Fibroblast of lung (primary cell): ENCODE results near the gene OR52M1. TPM values are rescaled to one million over a fixed set of nuclear protein-coding genes. Genes with fewer than 3 reads are reported as not detected.
A peak's percentile ranks its signal among the peaks of the same experiment; 100 is the strongest.
"Not testable (repeated sequence)": the region's sequence is repeated elsewhere in the genome, so short reads cannot be mapped to it uniquely, and the experiment has no call there.

Experiments
- DNase-seq, 2 donors: peaks; one replicate each; pipeline versions ENCODE4 v3.0.0 to v3.0.0-alpha.2; 2010; ENCODE audit warnings: low read depth in 2 of 2
- H2AFZ ChIP-seq: 2 replicates; pipeline ENCODE4 v1.5.1; 2012; ENCODE audit warnings: low read length, control low read depth, inconsistent platforms
- H3K27ac ChIP-seq: 2 replicates; pipeline ENCODE4 v1.5.1; 2011; ENCODE audit warnings: low read length, control low read depth; ENCODE audit not compliant: insufficient read depth
- H3K27me3 ChIP-seq: 2 replicates; pipeline ENCODE4 v1.5.1; 2011; ENCODE audit warnings: mild to moderate bottlenecking, low read length; ENCODE audit not compliant: control insufficient read depth, insufficient read depth
- H3K36me3 ChIP-seq: 2 replicates; pipeline ENCODE4 v1.5.1; 2011; ENCODE audit warnings: low read length; ENCODE audit not compliant: control insufficient read depth, insufficient read depth
- H3K4me1 ChIP-seq: 2 replicates; pipeline ENCODE4 v1.5.1; 2011; ENCODE audit warnings: low read length; ENCODE audit not compliant: control insufficient read depth, insufficient read depth; ENCODE audit errors: extremely low read depth
- H3K4me2 ChIP-seq: 2 replicates; pipeline ENCODE4 v1.5.1; 2011; ENCODE audit warnings: low read length, control low read depth; ENCODE audit not compliant: insufficient read depth; ENCODE audit errors: extremely low read depth
- H3K4me3 ChIP-seq, 4 experiments: fragments of 200-600 bp in 1 of 4; sonication (generic) in 1 of 4; replicated peaks in 1 of 4; 2 replicates each; pipeline ENCODE4 v1.5.1; 2011 to 2016; ENCODE audit warnings: low read length in 4 of 4, low read depth in 3 of 4, mild to moderate bottlenecking in 3 of 4, control low read depth in 2 of 4, inconsistent platforms in 1 of 4, mixed read lengths in 1 of 4; ENCODE audit not compliant: insufficient read depth in 1 of 4; ENCODE audit errors: control extremely low read depth in 1 of 4
- H3K79me2 ChIP-seq: 2 replicates; pipeline ENCODE4 v1.5.1; 2012; ENCODE audit warnings: mild to moderate bottlenecking, low read length, inconsistent platforms; ENCODE audit not compliant: control insufficient read depth, insufficient read depth
- H3K9ac ChIP-seq: 2 replicates; pipeline ENCODE4 v1.5.1; 2011; ENCODE audit warnings: mild to moderate bottlenecking, low read length, control low read depth; ENCODE audit not compliant: insufficient read depth
- H3K9me3 ChIP-seq: 2 replicates; pipeline ENCODE4 v1.5.1; 2012; ENCODE audit warnings: low read depth, low read length; ENCODE audit not compliant: control insufficient read depth, insufficient read depth
- H4K20me1 ChIP-seq: 2 replicates; pipeline ENCODE4 v1.5.1; 2011; ENCODE audit warnings: low read length; ENCODE audit not compliant: control insufficient read depth, insufficient read depth; ENCODE audit errors: extremely low read depth
- EZH2 ChIP-seq: IDR thresholded peaks from 2 replicates; pipeline ENCODE4 v1.5.1; 2012; ENCODE audit warnings: low read length, control low read depth, mild to moderate bottlenecking; ENCODE audit errors: missing control alignments
- polyA plus RNA-seq, 2 donors: library from polyadenylated mRNA; depleted of rRNA in 1 of 2; stranded (reverse) in 1 of 2; unstranded in 1 of 2; fragments of >200 nt; gene quantifications; 2 replicates each; pipeline ENCODE4 v1.2.1, GENCODE V29; 2011 to 2012; ENCODE audit warnings: missing spikeins in 1 of 2
- total RNA-seq: library from RNA; depleted of rRNA; stranded (reverse); fragments of >200 nt; gene quantifications from 2 replicates; pipeline ENCODE4 v1.2.1, GENCODE V29; 2014
- TF ChIP-seq, protein P1 (sequence below), 2 donors: IDR thresholded peaks in 1 of 2; conservative IDR thresholded peaks in 1 of 2; 1 replicate in 1 of 2; 2 replicates in 1 of 2; pipeline ENCODE4 v1.5.1; 2011 to 2012; ENCODE audit warnings: low read length in 2 of 2, control low read depth in 1 of 2, inconsistent platforms in 1 of 2, low read depth in 1 of 2, mild to moderate bottlenecking in 1 of 2

The OR52M1 gene
- total and polyA plus RNA-seq, 2 donors (not counting 1 experiment from before 2014, with no cell fraction given): not detected

GRCh38 chr11:4523666-4524065 lies 21.3 kb upstream of the OR52M1 start:
- Histone ChIP-seq H3K4me3 (no peak overlapping the region), H3K79me2 (no peaks in the 10 kb centered on the region), H3K36me3 (no peaks in the 10 kb centered on the region), H3K4me2 (no peak overlapping the region), H3K9me3 (no peaks in the 10 kb centered on the region), H3K9ac (no peak overlapping the region), H2AFZ (no peak overlapping the region), H3K4me1 (no peaks in the 10 kb centered on the region), H4K20me1 (no peaks in the 10 kb centered on the region), H3K27me3 (no peaks in the 10 kb centered on the region), H3K27ac (no peak overlapping the region)
- TF ChIP-seq EZH2: no peak
- TF ChIP-seq, protein P1, sequence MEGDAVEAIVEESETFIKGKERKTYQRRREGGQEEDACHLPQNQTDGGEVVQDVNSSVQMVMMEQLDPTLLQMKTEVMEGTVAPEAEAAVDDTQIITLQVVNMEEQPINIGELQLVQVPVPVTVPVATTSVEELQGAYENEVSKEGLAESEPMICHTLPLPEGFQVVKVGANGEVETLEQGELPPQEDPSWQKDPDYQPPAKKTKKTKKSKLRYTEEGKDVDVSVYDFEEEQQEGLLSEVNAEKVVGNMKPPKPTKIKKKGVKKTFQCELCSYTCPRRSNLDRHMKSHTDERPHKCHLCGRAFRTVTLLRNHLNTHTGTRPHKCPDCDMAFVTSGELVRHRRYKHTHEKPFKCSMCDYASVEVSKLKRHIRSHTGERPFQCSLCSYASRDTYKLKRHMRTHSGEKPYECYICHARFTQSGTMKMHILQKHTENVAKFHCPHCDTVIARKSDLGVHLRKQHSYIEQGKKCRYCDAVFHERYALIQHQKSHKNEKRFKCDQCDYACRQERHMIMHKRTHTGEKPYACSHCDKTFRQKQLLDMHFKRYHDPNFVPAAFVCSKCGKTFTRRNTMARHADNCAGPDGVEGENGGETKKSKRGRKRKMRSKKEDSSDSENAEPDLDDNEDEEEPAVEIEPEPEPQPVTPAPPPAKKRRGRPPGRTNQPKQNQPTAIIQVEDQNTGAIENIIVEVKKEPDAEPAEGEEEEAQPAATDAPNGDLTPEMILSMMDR (conservative IDR thresholded peaks at IDR 0.05 in 1 of 2, IDR thresholded peaks at IDR 0.05 in 1 of 2; ENCODE audit: low read depth in 1 of 2, low read length in 2 of 2): no peak
- peak in 1 of 2 donors; percentile 5 for DNase-seq

- Histone ChIP-seq H3K36me3 (no peaks in the 10 kb centered on the region), H3K4me1 (no peaks in the 10 kb centered on the region), H3K27me3 (no peaks in the 10 kb centered on the region), H3K79me2 (no peaks in the 10 kb centered on the region), H3K4me3 (no peak overlapping the region), H3K9me3 (no peaks in the 10 kb centered on the region), H2AFZ (no peak overlapping the region), H3K9ac (no peak overlapping the region), H3K27ac (no peak overlapping the region), H4K20me1 (no peaks in the 10 kb centered on the region), H3K4me2 (no peak overlapping the region)
- no peak for DNase-seq
- TF ChIP-seq EZH2: no peak
- TF ChIP-seq, protein P1 (conservative IDR thresholded peaks at IDR 0.05 in 1 of 2, IDR thresholded peaks at IDR 0.05 in 1 of 2; ENCODE audit: low read depth in 1 of 2, low read length in 2 of 2): no peak
Measured at GRCh38 chr11:4527926-4528325, 17.1 kb upstream of the OR52M1 start.

DNA sequence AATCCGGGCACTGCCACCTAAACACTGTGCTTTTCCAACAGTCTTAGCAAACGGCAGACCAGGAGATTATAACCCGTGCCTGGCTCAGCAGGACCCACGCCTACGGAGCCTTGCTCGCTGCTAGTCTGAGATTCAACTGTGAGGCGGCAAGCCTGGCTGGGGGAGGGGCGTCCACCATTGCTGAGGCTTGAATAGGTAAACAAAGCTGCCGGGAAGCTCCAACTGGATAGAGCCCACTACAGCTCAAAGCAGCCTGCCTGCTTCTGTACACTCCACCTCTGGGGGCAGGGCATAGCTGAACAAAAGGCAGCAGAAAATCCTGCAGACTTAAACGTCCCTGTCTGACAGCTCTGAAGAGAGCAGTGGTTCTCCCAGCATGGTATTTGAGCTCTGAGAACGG lies 13.3 kb upstream of the OR52M1 start:
- not testable (repeated sequence) for DNase-seq, H3K4me1 ChIP-seq, H4K20me1 ChIP-seq, H3K27me3 ChIP-seq, H3K9ac ChIP-seq, H3K4me2 ChIP-seq, H3K9me3 ChIP-seq, H3K36me3 ChIP-seq, H3K79me2 ChIP-seq, H2AFZ ChIP-seq, H3K27ac ChIP-seq, H3K4me3 ChIP-seq
